Activated CD4-positive, alpha-beta T cell treated with anti-CD3 and anti-CD28 coated beads, Interleukin-2, Interleukin-6, amounts not matched to agents 100 ng/mL and 50 ng/mL, durations not matched to agents 16 hours and 8 hours (primary cell): ENCODE measurements around the gene BCR.

Source experiments
- DNase-seq: peaks from one replicate; pipeline ENCODE4 v3.0.0-alpha.2; 2020

The BCR gene

GRCh38 chr22:23263651-23264555 is 83.6 kb downstream of the BCR start:
- DNase-seq, result peak; percentile 42

- no peak for DNase-seq
Measured at GRCh38 chr22:23264610-23265367, 84.5 kb downstream of the BCR start.

- no peak for DNase-seq
Measured at GRCh38 chr22:23265368-23265700, 85.0 kb downstream of the BCR start.

- no peak for DNase-seq
Measured at GRCh38 chr22:23266780-23267179, 86.5 kb downstream of the BCR start.

GRCh38 chr22:23267226-23268043 is 87.1 kb downstream of the BCR start:
- DNase-seq, result no peak

GRCh38 chr22:23268139-23268712 is 87.9 kb downstream of the BCR start:
- no peak for DNase-seq

GRCh38 chr22:23268877-23269276 is 88.6 kb downstream of the BCR start:
- peak; percentile 44 for DNase-seq

- DNase-seq, result no peak
Measured at GRCh38 chr22:23269441-23270211, 89.3 kb downstream of the BCR start.

- DNase-seq, result no peak
Measured at GRCh38 chr22:23270212-23270733, 90.0 kb downstream of the BCR start.

- no peak for DNase-seq
Measured at GRCh38 chr22:23270798-23271596, 90.7 kb downstream of the BCR start.

GRCh38 chr22:23271597-23271908 is 91.2 kb downstream of the BCR start:
- no peak for DNase-seq

GRCh38 chr22:23272371-23272770 is 92.1 kb downstream of the BCR start:
- DNase-seq, result no peak

- DNase-seq, result no peak
Measured at GRCh38 chr22:23272834-23273233, 92.5 kb downstream of the BCR start.

GRCh38 chr22:23273445-23274145 is 93.3 kb downstream of the BCR start:
- no peak for DNase-seq

GRCh38 chr22:23274146-23274526 is 93.8 kb downstream of the BCR start:
- no peak for DNase-seq

- no peak for DNase-seq
Measured at GRCh38 chr22:23274891-23275694, 94.8 kb downstream of the BCR start.

GRCh38 chr22:23275751-23276150 is 95.4 kb downstream of the BCR start:
- DNase-seq, result no peak

- DNase-seq, result no peak
Measured at GRCh38 chr22:23276656-23277582, 96.6 kb downstream of the BCR start.
